Gastroesophageal sphincter (tissue), 3 donors: ENCODE results near the gene UBQLNL.

Source experiments
- EP300 ChIP-seq: sonication (generic); formaldehyde crosslinking; IDR thresholded peaks from one replicate; pipeline ENCODE4 v1.6.1; 2017; ENCODE audit warnings: antibody characterized with exemption, mild to moderate bottlenecking
- TF ChIP-seq, protein P1 (sequence below), 4 experiments: fragments of 200-600 bp in 2 of 4; fragments of 450-650 bp in 2 of 4; sonication (generic) in 1 of 4; IDR thresholded peaks; one replicate each; pipeline ENCODE4 v1.5.1; 2017 to 2019; ENCODE audit warnings: antibody characterized with exemption in 4 of 4, mild to moderate bottlenecking in 2 of 4, moderate library complexity in 2 of 4

DNA sequence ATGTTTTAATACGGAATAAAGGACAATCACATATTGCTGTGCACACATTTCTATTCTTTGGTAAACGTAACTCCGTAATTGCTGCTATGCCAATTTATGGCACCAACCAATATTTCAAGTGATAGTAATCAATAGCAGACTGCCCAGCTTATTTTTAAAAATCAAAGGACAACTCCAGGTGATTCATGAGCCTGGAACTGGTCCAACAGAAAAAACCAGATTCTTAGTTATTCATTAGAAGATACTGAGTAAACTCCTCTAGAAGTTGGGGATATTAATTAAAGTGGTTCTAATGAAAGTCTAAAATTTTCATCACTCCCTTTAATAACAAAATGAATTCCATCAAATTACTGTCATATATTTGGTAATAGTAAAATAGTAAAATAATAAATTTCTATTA, 41.3 kb upstream of the UBQLNL start:
- TF ChIP-seq, protein P1, sequence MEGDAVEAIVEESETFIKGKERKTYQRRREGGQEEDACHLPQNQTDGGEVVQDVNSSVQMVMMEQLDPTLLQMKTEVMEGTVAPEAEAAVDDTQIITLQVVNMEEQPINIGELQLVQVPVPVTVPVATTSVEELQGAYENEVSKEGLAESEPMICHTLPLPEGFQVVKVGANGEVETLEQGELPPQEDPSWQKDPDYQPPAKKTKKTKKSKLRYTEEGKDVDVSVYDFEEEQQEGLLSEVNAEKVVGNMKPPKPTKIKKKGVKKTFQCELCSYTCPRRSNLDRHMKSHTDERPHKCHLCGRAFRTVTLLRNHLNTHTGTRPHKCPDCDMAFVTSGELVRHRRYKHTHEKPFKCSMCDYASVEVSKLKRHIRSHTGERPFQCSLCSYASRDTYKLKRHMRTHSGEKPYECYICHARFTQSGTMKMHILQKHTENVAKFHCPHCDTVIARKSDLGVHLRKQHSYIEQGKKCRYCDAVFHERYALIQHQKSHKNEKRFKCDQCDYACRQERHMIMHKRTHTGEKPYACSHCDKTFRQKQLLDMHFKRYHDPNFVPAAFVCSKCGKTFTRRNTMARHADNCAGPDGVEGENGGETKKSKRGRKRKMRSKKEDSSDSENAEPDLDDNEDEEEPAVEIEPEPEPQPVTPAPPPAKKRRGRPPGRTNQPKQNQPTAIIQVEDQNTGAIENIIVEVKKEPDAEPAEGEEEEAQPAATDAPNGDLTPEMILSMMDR (IDR thresholded peaks at IDR 0.05): no peak
- TF ChIP-seq EP300: no peak
